GM23248 (cell line): Measurements from ENCODE around the gene SIPA1.

Experiments used
- EZH2 ChIP-seq: fragments of 200-600 bp; sonication (generic); IDR thresholded peaks from 2 replicates; pipeline ENCODE4 v1.6.1; 2018; ENCODE audit warnings: antibody characterized with exemption, mild to moderate bottlenecking; ENCODE audit not compliant: insufficient read depth, poor library complexity, severe bottlenecking
- EZH2phosphoT487 ChIP-seq: fragments of 200-600 bp; sonication (generic); IDR thresholded peaks from 2 replicates; pipeline ENCODE4 v1.6.1; 2018; ENCODE audit warnings: antibody characterized with exemption, moderate library complexity, mild to moderate bottlenecking, low read depth; ENCODE audit not compliant: insufficient read depth

DNA sequence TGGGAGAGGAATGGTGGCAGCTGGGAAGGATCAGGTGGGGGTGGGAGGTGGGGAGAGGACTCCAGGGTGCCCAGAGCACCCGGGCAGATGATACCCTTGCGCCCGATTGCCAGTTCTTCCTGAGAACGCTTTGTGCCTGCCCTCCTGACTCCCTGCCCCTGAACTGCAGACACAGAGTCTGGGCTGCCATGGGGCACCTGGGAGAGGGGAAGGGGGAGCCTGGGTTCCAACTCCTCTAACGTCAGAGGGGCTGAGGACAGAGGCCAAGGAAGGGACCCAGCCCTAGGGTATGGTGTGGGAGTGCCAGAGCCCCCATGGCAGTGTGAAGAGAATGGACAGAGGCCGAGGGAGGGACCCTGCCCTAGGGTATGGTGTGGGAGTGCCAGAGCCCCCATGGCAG, 41.4 kb upstream of the SIPA1 start:
- TF ChIP-seq EZH2 (no peak), EZH2phosphoT487 (no peak)
